HEK293 (cell line): Measurements from ENCODE around the gene RPL39.
"Not testable (repeated sequence)": the region's sequence is repeated elsewhere in the genome, so short reads cannot be mapped to it uniquely, and the experiment has no call there.

Source experiments
- REPIN1 ChIP-seq: fragments of 450-650 bp; formaldehyde crosslinking; IDR thresholded peaks from 2 replicates; pipeline ENCODE4 v1.5.1; 2017; ENCODE audit warnings: missing biosample characterization, missing genetic modification characterization, low read depth
- ZNF530 ChIP-seq: fragments of 450-650 bp; formaldehyde crosslinking; IDR thresholded peaks from 2 replicates; pipeline ENCODE4 v1.5.1; 2016; ENCODE audit warnings: low read depth, missing biosample characterization, missing genetic modification characterization
- ZNF548 ChIP-seq: fragments of 450-650 bp; formaldehyde crosslinking; IDR thresholded peaks from 2 replicates; pipeline ENCODE4 v1.5.1; 2016; ENCODE audit warnings: missing biosample characterization, missing genetic modification characterization
- ZNF768 ChIP-seq: fragments of 450-650 bp; formaldehyde crosslinking; IDR thresholded peaks from 2 replicates; pipeline ENCODE4 v1.5.1; 2018; ENCODE audit warnings: missing biosample characterization, mild to moderate bottlenecking, missing genetic modification characterization
- TF ChIP-seq, protein P1 (sequence below): fragments of 450-650 bp; formaldehyde crosslinking; IDR thresholded peaks from 2 replicates; pipeline ENCODE4 v1.5.1; 2016; ENCODE audit warnings: missing biosample characterization, missing genetic modification characterization
- TF ChIP-seq, protein P2 (sequence below): fragments of 450-650 bp; formaldehyde crosslinking; IDR thresholded peaks from 2 replicates; pipeline ENCODE4 v1.5.1; 2016; ENCODE audit warnings: missing biosample characterization, missing genetic modification characterization
- TF ChIP-seq, protein P3 (sequence below): fragments of 450-650 bp; formaldehyde crosslinking; IDR thresholded peaks from 2 replicates; pipeline ENCODE4 v1.5.1; 2016; ENCODE audit warnings: missing biosample characterization, missing genetic modification characterization

GRCh38 chrX:119769388-119769787 lies 22.0 kb downstream of the RPL39 start:
- not testable (repeated sequence) for TF ChIP-seq ZNF768, REPIN1, ZNF530, ZNF548 (tag by site-specific recombination)
- TF ChIP-seq, protein P1, sequence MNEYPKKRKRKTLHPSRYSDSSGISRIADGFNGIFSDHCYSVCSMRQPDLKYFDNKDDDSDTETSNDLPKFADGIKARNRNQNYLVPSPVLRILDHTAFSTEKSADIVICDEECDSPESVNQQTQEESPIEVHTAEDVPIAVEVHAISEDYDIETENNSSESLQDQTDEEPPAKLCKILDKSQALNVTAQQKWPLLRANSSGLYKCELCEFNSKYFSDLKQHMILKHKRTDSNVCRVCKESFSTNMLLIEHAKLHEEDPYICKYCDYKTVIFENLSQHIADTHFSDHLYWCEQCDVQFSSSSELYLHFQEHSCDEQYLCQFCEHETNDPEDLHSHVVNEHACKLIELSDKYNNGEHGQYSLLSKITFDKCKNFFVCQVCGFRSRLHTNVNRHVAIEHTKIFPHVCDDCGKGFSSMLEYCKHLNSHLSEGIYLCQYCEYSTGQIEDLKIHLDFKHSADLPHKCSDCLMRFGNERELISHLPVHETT (tag by site-specific recombination), result not testable (repeated sequence)
- TF ChIP-seq, protein P2, sequence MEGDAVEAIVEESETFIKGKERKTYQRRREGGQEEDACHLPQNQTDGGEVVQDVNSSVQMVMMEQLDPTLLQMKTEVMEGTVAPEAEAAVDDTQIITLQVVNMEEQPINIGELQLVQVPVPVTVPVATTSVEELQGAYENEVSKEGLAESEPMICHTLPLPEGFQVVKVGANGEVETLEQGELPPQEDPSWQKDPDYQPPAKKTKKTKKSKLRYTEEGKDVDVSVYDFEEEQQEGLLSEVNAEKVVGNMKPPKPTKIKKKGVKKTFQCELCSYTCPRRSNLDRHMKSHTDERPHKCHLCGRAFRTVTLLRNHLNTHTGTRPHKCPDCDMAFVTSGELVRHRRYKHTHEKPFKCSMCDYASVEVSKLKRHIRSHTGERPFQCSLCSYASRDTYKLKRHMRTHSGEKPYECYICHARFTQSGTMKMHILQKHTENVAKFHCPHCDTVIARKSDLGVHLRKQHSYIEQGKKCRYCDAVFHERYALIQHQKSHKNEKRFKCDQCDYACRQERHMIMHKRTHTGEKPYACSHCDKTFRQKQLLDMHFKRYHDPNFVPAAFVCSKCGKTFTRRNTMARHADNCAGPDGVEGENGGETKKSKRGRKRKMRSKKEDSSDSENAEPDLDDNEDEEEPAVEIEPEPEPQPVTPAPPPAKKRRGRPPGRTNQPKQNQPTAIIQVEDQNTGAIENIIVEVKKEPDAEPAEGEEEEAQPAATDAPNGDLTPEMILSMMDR (tag by site-specific recombination), result not testable (repeated sequence)
- TF ChIP-seq, protein P3, sequence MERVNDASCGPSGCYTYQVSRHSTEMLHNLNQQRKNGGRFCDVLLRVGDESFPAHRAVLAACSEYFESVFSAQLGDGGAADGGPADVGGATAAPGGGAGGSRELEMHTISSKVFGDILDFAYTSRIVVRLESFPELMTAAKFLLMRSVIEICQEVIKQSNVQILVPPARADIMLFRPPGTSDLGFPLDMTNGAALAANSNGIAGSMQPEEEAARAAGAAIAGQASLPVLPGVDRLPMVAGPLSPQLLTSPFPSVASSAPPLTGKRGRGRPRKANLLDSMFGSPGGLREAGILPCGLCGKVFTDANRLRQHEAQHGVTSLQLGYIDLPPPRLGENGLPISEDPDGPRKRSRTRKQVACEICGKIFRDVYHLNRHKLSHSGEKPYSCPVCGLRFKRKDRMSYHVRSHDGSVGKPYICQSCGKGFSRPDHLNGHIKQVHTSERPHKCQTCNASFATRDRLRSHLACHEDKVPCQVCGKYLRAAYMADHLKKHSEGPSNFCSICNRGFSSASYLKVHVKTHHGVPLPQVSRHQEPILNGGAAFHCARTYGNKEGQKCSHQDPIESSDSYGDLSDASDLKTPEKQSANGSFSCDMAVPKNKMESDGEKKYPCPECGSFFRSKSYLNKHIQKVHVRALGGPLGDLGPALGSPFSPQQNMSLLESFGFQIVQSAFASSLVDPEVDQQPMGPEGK (tag by site-specific recombination), result not testable (repeated sequence)
